IPS-18c (cell line): ENCODE results near the gene HHAT.

Experiments
- H3K4me3 ChIP-seq: 2 replicates; pipeline ENCODE4 v1.7.0; 2013; ENCODE audit warnings: low read depth, mild to moderate bottlenecking, low read length, moderate library complexity; ENCODE audit not compliant: insufficient read depth
- H3K9me3 ChIP-seq: one replicate; pipeline ENCODE4 v1.6.1; 2013; ENCODE audit warnings: mild to moderate bottlenecking, low read length, moderate library complexity; ENCODE audit not compliant: control insufficient read depth, insufficient read depth

HHAT gene

DNA sequence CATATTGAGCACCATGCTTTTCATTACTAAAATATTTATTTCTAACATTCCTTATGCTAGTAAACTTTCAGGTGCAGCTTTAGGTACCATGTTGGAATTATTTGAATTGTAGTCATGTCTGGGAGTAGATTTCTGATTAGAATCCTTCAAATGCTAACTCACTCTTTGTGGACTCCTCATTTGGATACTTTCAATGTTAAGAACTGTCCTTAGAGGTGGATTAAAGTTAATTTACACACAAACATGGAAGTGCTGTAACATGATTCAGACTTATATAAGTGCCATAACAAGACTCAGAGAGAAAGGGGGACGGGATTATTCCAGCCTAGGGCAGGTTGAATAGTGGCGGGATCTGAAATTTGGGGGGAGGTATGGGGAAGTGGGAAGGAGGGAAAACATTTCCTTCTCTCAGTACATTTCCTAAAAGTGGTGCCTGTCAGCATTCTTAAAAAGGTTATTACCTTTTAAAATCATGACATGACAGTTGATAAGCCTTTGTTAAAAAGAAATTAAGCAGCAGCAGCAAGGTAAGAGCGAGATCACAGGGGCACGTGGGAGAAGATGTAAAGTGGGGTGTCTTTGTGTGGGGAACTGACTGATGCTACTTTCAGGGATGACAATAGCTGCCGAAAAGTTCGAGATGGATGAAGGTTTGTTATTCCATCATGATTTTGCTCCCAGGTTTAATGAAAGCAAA is 44.4 kb downstream of the HHAT start:
- Histone ChIP-seq H3K9me3 (no peaks in the 10 kb centered on the region), H3K4me3 (no peak overlapping the region)

DNA sequence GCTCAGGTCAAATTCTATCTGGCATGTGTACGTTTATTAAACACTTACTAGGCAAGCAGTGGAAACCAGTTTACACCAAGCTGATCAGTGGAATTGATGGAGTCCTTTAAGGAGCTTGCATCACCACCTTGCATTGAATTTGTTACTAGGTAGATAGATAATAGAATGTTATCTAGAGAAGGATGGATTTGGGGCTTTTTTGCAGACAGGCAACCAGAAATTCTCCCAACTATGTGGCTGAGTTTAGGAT is 44.9 kb downstream of the HHAT start:
- Histone ChIP-seq H3K4me3 (no peak overlapping the region), H3K9me3 (no peaks in the 10 kb centered on the region)

DNA sequence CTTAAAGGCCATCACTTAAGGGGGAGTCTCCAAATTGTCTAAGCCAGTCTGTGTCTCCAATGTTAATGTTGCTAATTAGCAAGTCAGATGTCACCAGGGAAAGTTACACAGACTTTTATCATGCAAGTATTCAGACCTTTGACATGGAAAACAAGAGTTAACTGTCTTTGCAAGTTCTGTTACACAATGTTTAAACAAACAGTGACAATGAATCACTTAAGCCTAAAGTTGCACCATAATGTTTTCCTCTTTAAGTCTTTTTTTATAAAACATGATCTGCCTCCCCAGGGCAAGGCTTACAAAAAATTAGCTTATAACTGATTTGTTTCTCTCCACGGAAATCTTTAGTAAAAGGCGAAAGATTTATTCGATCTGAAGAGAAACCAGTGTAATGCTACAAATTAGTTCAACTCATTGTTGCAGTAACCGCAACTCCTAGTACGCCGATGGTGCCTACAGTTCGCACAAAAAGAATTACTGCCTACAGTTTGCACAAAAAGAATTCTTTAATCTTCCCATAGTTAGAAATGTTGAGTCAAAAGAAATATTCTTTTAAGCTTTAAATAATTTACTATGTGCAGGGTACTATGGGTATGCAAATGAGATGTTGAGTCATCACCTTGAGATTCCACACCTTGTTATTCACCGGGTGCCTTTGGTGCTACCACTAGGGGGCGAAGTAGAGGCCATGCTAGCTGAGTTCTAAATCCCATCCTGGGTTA is 45.3 kb downstream of the HHAT start:
- Histone ChIP-seq H3K9me3 (no peaks in the 10 kb centered on the region), H3K4me3 (no peak overlapping the region)

DNA sequence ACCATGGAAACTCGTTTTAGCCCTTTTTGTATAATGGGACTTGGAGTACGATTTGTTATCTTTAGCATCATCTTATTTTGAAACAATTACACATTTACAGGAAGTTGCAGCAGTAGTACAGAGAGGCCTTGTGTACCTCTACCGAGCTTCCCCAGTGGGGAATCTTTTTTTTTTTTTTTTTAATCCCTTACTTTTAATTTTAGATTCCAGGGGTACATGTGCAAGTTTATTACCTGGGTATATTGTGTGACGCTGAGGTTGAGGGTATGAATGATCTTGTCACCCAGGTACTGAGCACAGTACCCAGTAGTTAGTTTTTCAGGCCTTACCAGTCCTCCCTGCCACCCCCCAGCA is 45.9 kb downstream of the HHAT start:
- Histone ChIP-seq H3K9me3 (no peaks in the 10 kb centered on the region), H3K4me3 (no peak overlapping the region)

DNA sequence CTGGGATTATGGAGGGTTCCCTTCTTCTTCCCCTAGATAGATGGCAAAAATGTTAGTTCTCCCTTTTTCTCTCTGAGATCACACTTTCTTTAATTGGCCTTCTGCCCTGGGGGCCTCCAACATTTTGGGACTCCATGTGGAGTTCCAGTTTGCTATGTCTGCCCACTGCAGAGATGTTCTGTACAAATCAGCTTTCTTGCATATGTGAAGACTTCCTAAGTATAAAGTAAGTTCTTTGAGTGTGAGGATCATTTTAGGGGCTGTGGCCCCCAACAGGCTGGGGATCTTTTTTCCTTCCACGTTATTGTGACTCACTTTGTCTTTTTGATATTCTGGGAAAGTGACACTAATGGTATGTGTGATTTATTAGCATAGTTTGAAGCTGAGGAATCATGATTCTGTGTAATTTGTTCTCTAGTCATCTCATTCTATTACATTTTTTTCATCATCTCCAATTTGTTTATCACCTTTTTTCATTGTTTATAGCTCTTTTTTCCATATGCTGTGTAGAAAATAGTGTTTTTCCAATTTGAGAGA is 48.2 kb downstream of the HHAT start:
- no peaks in the 10 kb centered on the region for H3K9me3 ChIP-seq
- H3K4me3 ChIP-seq: no peak overlapping the region

DNA sequence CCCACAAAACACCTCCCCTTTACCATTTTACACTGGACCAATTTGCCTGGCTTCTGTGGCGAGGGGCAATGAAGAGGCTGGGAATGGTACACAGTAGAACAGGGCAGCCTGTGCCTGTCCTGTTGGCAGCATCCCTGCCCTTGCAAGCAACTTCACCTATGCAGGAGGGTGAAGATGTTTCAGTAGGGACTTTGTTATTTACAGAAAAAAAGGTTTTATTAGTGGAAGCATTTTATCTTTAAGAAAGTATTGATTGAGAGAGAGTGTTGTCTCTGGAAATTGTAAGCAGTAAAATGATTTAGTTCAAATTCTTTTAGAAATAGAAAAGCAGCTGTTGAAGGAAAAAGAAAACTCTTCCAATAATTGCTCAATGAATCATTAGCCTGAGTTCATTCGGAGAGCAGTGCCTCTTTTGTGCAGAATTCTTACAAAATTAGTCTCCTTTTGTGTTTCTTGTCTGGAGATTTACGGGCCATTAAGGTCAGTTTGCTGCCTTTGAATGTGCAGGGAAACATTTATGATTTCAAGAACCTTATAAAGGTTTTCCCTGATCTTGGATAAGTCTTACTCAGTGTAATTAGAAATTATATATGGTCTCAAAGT is 49.1 kb downstream of the HHAT start:
- H3K4me3 ChIP-seq: no peak overlapping the region
- no peaks in the 10 kb centered on the region for H3K9me3 ChIP-seq

DNA sequence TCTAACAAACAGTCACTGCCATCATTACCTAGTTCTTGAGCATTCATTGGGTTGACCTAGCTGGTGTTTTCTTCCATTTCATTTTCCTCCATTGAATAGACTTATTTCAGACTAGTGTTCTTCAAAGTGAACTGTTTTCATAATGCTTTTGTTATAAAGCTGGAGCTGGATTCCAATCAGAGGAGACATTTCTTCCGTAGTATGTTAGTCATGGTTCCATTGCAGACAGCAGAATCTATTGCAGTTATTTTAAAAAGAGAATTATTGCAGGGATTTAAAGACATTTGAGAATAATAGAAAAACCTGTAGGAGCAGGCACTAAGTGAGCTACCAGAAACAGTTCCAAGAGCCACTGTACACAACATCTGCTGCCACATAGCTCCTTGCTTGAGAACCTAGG is 50.0 kb downstream of the HHAT start:
- no peak overlapping the region for H3K4me3 ChIP-seq
- H3K9me3 ChIP-seq: no peaks in the 10 kb centered on the region

DNA sequence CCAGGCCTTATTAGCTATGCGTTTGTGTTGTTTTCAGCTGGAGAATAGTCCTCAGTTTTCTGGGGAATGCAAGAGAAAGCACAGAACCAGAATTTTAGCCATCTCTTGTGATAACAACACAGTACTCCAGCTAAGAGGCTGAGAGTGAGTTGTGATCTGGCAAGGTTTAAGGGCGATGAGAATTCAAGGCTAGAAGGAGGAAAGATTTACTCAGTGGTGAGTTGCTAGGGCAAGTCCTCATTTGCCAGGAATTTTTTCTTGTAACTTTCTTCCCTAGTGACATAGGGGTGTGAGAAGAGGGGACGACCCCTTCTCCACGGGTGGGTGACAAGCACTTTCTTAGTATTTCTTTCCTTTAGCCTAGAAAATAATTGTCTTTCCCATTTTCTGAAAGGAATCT is 53.2 kb downstream of the HHAT start:
- Histone ChIP-seq H3K9me3 (no peaks in the 10 kb centered on the region), H3K4me3 (no peak overlapping the region)

DNA sequence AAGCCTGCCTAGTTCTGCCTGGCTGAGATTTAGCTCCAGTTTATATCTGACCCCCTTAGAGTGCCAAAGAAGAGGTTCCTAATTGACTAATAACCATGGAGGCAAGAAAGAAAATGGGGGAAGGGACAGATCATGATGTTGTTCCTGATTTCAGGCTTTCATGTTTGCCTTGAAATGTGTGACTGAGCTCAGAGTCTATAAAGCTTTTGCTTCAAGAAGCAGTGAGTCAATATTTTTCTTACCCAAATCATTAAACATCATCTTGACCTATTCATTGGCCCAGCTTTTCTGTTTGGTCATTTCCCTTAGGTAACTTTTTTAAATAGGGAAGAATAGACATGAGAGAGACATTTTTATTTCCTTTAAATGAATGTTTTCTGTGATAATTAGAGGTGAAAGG is 55.9 kb downstream of the HHAT start:
- Histone ChIP-seq H3K4me3 (no peak overlapping the region), H3K9me3 (no peaks in the 10 kb centered on the region)

DNA sequence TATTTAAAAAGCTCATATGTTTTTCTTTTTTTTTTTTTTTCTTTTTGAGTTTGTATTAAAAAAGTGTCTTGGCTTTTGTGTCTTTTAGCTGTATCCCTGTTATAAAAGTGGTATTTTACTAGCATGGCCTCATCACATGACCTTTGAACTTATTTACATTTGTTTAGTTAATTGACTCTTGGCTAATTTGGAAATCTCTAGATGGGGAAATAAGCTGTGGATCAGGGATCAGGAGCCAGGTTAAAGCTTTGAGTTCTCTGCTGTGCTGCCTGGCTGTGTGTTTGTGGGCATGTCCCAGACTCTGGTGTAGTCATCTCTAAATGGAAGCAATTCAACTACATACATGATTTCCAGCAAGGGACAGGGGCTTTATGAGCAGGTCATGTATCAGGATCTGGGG is 56.5 kb downstream of the HHAT start:
- no peak overlapping the region for H3K4me3 ChIP-seq
- H3K9me3 ChIP-seq: no peaks in the 10 kb centered on the region

DNA sequence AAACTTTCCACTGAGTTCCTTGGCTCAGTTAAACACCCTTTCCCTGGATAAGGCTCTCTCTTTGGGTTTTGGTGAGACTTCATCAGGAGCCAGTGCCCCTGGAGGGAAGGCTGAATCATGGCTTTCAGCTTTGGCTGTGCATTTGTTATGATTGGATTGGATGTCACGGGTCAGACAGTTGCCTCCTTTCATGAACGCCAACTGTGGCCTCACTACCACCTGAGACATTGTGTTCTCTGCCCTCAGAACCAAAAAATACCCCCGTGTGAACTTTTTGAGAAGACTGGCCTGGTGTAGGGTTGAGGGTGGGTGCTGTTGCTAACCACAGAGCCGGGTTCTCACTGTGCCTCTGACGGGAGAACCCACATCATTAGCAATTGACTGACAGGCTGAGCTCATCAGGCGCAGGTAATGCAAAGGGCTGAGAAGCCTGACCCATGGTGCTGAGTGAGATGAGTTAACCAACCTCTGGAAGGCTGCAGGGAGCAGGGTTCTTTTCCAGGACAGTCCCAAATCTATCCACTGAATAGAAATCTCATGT is 65.6 kb downstream of the HHAT start:
- no peaks in the 10 kb centered on the region for H3K9me3 ChIP-seq
- no peak overlapping the region for H3K4me3 ChIP-seq

DNA sequence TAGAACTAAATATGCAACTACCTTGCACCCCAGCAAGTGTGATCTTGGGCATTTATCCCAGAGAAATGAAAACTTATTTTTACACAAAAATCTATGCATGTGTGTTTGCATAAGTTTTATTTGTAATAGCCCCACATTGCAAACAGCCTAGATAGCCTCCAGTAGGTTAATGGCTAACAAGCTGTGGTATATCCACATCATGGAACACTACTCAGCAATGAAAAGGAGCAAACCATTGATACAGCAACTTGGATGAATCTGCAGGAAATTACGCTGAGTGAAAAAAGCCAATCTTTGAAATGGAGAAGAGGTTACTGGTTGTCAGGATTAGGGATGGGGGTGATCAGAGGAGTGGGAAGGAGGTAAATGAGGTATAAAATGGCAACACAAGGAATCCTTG is 67.8 kb downstream of the HHAT start:
- Histone ChIP-seq H3K9me3 (no peaks in the 10 kb centered on the region), H3K4me3 (no peak overlapping the region)

DNA sequence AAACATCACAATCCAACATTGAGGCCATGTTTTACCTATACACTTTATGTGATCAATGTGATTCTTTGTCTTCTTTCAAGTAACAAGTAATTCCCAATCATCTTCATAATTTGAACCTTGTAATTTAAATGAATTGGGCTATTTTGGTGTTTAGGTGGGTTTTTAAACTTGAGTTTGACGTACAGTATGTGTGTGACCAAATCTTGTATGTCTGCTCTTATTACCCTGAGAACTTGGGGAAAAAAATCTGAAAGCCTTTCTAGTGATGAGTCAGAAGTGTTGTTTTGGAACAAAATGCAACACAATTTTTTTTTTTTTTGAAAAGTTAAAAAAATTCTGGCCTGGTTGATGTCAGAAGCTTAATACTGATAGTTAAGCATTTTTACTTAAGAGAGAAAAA is 68.5 kb downstream of the HHAT start:
- Histone ChIP-seq H3K9me3 (no peaks in the 10 kb centered on the region), H3K4me3 (no peak overlapping the region)

DNA sequence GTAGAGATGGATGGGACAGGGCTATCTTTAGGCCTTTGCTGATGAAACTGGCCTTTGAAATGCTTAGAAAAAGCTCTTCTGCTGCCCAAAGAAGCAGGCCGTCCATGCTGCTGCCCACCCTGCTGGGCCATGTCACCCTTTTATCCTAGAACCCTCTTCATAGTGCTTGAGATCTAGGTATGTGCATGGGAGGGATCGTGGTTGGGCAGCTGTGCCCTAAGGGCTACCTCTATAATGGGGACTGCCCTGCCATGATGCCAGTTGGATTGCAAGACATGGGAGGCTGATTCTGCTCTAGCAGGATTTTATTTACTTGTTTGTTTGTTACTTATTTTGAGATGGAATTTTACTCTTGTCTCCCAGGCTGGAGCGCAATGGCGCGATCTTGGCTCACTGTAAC is 69.0 kb downstream of the HHAT start:
- H3K9me3 ChIP-seq: no peaks in the 10 kb centered on the region
- H3K4me3 ChIP-seq: no peak overlapping the region

DNA sequence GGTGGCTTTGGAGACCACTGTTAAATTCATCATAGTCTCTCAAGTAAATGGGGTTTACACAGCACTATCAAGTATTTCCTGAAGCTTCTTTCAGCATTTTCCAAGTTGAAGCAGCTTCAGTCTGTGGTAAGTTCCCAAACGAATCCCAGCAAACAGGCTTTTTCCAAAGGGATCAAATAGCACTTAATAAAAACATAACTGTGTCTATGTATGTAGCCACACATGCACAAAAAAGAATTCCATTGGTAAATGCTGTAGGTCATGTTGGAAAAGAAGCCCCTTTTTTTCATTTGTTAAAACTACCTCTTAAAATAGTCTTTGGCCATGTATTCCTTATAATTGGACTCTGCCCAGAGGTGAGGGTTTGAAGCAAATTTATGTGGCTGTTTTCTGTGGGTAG is 69.8 kb downstream of the HHAT start:
- Histone ChIP-seq H3K9me3 (no peaks in the 10 kb centered on the region), H3K4me3 (no peak overlapping the region)

DNA sequence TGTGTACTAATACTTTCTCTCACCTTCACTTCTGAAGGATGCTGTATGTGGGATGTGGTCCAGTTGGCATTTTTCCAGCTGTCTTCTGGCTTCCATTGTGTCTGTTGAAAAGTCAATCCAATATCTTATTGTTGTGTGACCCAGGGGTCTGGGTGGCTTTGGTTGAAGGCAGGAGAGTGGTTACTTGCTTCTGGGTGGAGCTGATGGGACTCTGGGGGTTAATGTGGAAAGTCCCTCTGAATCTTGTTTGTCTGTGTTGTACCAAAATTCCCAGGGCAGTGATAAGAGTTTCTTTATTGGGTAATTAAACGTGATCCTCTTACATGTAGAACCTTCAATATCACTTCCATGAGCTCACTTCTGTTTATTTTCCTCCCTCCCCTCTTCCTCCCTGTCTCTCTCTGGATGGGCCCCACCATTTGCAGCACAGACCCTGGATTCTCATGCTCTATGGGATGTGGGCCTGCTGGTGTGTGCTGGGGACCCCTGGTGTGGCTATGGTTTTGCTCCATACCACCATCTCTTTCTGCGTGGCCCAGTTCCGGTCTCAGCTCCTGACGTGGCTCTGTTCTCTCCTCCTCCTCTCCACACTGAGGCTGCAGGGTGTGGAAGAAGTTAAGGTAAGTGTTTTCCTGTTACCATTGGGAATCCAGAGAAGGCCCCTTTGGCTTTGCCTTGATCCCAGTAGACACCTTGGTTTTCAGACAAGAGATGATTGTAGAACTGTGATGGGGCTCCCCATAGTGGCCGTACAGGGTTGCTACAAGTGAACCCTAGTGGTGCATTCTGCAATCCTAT is 71.5 kb downstream of the HHAT start:
- H3K9me3 ChIP-seq: no peaks in the 10 kb centered on the region
- no peak overlapping the region for H3K4me3 ChIP-seq

DNA sequence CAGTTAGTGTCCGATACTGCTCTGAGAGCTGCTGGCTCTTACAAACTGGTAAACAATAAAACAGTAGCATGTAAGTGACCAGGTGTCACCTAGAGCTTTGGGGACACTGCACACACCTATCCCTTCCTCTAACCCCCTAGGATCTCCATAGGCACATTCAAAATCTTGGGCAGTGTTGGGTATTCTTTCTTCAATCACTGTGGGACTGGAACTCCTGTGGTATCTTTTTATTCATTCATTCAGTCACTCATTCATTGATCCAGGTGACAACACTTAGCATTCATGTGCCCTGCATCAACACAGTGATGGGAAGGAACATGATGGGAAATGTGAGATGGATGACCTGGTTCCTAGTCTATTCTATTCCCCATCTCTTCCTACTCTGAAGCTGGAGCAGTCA is 73.9 kb downstream of the HHAT start:
- Histone ChIP-seq H3K4me3 (no peak overlapping the region), H3K9me3 (no peaks in the 10 kb centered on the region)

DNA sequence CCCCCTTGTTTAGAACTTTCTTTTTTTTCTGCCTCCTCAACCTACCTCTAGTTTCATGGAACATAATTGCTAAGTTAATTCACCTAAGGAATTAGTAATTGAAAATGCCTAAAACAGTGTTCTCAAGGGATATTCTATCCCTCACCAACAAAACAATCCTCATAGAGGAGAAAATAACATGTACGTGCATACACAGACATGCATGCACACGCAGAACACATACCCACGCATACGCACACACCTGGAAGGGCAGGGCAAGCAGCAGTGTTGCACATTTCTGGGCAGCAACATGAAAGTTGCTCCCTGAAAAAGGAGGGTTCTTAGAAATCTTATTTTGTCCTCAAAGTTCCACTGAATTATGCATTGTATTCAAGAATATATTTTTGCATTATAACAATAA is 76.6 kb downstream of the HHAT start:
- H3K9me3 ChIP-seq: no peaks in the 10 kb centered on the region
- H3K4me3 ChIP-seq: no peak overlapping the region
